Fibroblast of mammary gland (primary cell): ENCODE data around the gene ARID1B.

Experiments used
- DNase-seq: peaks from one replicate; pipeline ENCODE4 v3.0.0-alpha.2; 2010; ENCODE audit warnings: low read depth
- H3K4me3 ChIP-seq: 2 replicates; pipeline ENCODE4 v1.5.1; 2011; ENCODE audit warnings: low read depth, mild to moderate bottlenecking, low read length, moderate library complexity; ENCODE audit not compliant: control insufficient read depth
- CTCF ChIP-seq: conservative IDR thresholded peaks from 2 replicates; pipeline ENCODE4 v1.5.1; 2011; ENCODE audit warnings: low read depth, low read length, inconsistent platforms; ENCODE audit not compliant: control insufficient read depth, insufficient read depth

The ARID1B gene

GRCh38 chr6:157083343-157083742 is 306.2 kb downstream of the ARID1B start:
- H3K4me3 ChIP-seq: no peak overlapping the region
- DNase-seq: no peak

DNA sequence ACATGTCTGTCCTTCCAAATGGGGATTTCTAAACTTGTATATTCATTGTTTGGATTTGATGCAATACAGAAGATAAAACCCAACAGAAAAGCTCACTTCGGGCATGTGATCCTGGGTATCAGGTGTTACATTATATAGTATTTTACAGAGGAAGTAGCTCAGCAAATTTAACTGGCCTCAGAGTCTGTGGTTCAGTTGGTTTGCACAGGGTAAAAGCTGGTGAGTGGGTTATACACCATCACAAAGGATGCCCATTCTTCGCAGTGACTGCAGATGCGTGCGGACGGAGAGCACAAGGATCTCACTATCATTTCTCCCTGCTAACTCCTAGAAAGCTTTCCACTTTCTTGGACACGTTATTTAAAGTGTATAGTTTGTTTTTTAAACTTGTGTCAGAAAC is 309.5 kb downstream of the ARID1B start:
- DNase-seq: no peak
- H3K4me3 ChIP-seq: no peak overlapping the region
- no peak for TF ChIP-seq CTCF

More at GRCh38 chr6:157083343-157083742, 306.2 kb downstream of the ARID1B start:
- no peak for TF ChIP-seq CTCF

DNA sequence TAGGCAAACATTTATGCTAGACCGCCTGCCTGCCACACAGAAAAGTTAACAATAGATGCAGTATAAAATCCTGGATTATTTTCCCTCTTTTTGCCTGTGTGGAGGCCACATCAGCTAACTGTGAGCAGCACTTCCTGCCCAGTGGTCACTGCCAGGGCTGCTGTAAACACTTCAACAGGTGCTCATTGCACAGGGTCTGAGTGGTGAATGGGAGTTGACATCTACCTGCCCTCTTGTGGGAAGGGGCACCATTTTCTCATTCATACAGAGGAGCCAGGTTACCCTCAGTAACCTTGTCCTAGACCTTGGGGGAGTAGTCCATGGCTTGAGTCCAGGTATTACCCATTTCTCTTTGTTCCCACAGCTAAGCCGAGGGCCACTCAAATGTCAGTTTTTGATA is 310.8 kb downstream of the ARID1B start:
- no peak overlapping the region for H3K4me3 ChIP-seq
- no peak for DNase-seq
- no peak for TF ChIP-seq CTCF

GRCh38 chr6:157088841-157089240 is 311.7 kb downstream of the ARID1B start:
- no peak for TF ChIP-seq CTCF
- no peak for DNase-seq

DNA sequence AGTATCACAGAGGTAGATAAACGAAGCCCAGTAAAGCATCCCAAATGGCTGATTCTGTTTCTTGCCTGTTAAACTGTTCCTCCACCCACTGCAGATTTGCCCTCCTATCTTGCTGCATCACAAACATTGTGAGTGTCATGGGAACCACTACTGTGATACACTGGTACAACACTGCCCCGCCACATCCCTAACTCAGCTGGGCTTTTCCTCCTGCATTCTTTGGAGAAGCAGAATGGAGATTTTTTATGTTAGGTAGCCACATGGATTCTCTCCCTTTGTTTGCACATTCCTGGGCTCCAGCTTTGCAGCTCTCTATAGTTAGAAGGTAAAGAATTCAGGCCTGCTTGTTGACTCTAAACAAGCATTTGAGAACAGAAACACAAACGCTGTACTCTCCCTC is 312.1 kb downstream of the ARID1B start:
- no peak for TF ChIP-seq CTCF
- no peak overlapping the region for H3K4me3 ChIP-seq
- no peak for DNase-seq

More at GRCh38 chr6:157088841-157089240, 311.7 kb downstream of the ARID1B start:
- no peak overlapping the region for H3K4me3 ChIP-seq

DNA sequence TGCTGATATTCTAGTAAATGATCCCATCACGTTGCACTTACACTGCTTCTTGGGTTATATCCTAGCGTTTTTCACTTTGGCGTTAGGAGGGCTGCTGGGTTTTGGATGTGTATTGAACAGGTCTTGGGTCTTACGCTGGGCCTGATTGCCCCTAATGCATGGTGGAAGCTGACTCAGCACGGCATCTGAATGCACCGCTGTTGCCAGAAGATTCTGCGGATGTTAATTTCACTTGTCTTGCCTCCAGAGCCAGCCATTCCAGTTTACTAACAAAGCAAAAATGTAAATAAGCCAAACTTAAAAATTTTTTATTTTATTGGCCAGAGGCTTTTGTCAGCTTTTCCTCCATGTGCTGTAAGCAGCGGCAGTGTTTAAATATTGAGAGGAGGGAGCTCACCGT is 312.7 kb downstream of the ARID1B start:
- TF ChIP-seq CTCF: no peak
- DNase-seq: no peak
- no peak overlapping the region for H3K4me3 ChIP-seq

DNA sequence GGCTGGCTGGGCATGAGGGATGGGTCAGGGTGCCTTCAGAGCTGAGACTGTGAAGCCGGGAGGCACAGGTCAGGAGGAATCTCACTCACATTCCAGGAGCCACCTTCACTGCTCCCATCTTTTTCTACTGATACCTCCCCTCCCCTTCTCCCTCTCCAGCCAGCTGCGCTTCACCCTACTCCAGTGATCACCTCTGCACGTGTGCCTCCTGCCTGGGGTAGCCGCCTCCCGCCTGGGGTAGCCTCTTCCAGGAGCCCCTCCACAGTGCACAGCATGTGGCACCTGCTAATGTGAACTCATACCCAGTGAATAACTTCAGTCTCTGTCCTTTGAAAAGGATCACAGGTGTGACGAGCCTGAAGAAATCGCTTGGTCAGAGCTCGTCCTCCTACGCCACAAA is 313.6 kb downstream of the ARID1B start:
- DNase-seq: no peak
- H3K4me3 ChIP-seq: no peak overlapping the region
- TF ChIP-seq CTCF: no peak
